ENCODE results near the gene ZSWIM8.

DNA sequence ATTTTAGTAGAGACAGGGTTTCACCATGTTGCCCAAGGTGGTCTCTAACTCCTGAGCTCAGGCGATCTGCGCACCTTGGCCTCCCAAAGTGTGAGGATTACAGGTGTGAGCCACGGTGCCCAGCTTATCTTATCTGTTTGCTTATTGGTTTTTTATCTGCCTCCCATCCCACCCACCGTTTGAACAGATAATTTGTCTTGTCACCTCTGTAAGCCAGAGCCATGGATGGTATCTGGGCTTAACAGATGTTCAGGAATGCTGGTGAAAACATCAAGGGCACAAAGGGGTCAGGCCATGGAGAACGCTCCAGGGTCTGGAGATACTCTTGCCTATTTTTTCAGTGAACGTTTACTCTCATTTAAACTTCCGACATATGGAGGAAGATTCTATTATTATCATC is 38.0 kb downstream of the ZSWIM8 start:
- TF ChIP-seq, protein P1, sequence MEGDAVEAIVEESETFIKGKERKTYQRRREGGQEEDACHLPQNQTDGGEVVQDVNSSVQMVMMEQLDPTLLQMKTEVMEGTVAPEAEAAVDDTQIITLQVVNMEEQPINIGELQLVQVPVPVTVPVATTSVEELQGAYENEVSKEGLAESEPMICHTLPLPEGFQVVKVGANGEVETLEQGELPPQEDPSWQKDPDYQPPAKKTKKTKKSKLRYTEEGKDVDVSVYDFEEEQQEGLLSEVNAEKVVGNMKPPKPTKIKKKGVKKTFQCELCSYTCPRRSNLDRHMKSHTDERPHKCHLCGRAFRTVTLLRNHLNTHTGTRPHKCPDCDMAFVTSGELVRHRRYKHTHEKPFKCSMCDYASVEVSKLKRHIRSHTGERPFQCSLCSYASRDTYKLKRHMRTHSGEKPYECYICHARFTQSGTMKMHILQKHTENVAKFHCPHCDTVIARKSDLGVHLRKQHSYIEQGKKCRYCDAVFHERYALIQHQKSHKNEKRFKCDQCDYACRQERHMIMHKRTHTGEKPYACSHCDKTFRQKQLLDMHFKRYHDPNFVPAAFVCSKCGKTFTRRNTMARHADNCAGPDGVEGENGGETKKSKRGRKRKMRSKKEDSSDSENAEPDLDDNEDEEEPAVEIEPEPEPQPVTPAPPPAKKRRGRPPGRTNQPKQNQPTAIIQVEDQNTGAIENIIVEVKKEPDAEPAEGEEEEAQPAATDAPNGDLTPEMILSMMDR (optimal IDR thresholded peaks at IDR 0.05 in 1 of 3, IDR thresholded peaks at IDR 0.05 in 1 of 3, conservative IDR thresholded peaks at IDR 0.05 in 1 of 3; ENCODE audit: extremely low read depth in 1 of 3, insufficient read depth in 2 of 3, low read length in 3 of 3) = no peak
- TF ChIP-seq EZH2 (IDR thresholded peaks at IDR 0.05; ENCODE audit: low read length) = no peak
